Breast epithelium (tissue), 4 donors: ENCODE measurements around the gene ITPR1. TPM values are rescaled to one million over a fixed set of nuclear protein-coding genes. Genes with fewer than 3 reads are reported as not detected.

Experiments used
- DNase-seq, 2 donors: peaks; one replicate each; pipeline ENCODE4 v3.0.0-alpha.2; 2019; ENCODE audit warnings: low spot score in 2 of 2
- H3K27ac ChIP-seq, 2 donors: fragments of 200-600 bp; sonication (generic) in 1 of 2; one replicate each; pipeline ENCODE4 v1.5.1; 2016 to 2019; ENCODE audit warnings: mild to moderate bottlenecking in 1 of 2
- H3K27me3 ChIP-seq, 2 donors: fragments of 200-600 bp; sonication (generic) in 1 of 2; one replicate each; pipeline versions ENCODE4 v1.5.1 to v1.6.0; 2017 to 2019; ENCODE audit warnings: control low read depth in 1 of 2, mild to moderate bottlenecking in 1 of 2
- H3K36me3 ChIP-seq: fragments of 200-600 bp; one replicate; pipeline ENCODE4 v1.5.1; 2019
- H3K4me1 ChIP-seq, 2 donors: fragments of 200-600 bp; sonication (generic); one replicate each; pipeline ENCODE4 v1.5.1; 2016 to 2019; ENCODE audit warnings: control low read depth in 1 of 2
- H3K4me3 ChIP-seq, 3 donors: fragments of 200-600 bp; sonication (generic); 1 replicate in 2 of 3; 2 replicates in 1 of 3; pipeline ENCODE4 v1.5.1; 2016 to 2019; ENCODE audit warnings: mild to moderate bottlenecking in 3 of 3, moderate library complexity in 2 of 3
- H3K9me3 ChIP-seq, 2 donors: fragments of 200-600 bp; sonication (generic) in 1 of 2; one replicate each; pipeline ENCODE4 v1.5.1; 2016 to 2019; ENCODE audit warnings: control low read depth in 1 of 2
- POLR2A ChIP-seq: fragments of 450-650 bp; IDR thresholded peaks from one replicate; pipeline ENCODE4 v1.6.1; 2016; ENCODE audit warnings: antibody characterized with exemption, mild to moderate bottlenecking, moderate library complexity
- POLR2AphosphoS5 ChIP-seq, 3 donors: sonication (generic); formaldehyde crosslinking; IDR thresholded peaks; one replicate each; pipeline ENCODE4 v1.6.1; 2017; ENCODE audit warnings: antibody characterized with exemption in 3 of 3
- intact Hi-C: fragments of 100-400 bp; cut with DNase I; formaldehyde crosslinking; loops from one replicate; pipeline ENCODE4 v1.15.1; 2023; ENCODE audit warnings: low total_unique reads
- total RNA-seq, 3 donors: library from RNA; depleted of rRNA; stranded (reverse); fragments of >200 nt; gene quantifications; one replicate each; pipeline ENCODE4 v1.1.0, GENCODE V29; 2016
- TF ChIP-seq, protein P1 (sequence below), 3 donors: fragments of 450-650 bp; IDR thresholded peaks; one replicate each; pipeline ENCODE4 v1.5.1; 2016 to 2017; ENCODE audit warnings: antibody characterized with exemption in 3 of 3, mild to moderate bottlenecking in 3 of 3, moderate library complexity in 3 of 3

The ITPR1 gene
- total RNA-seq, 3 donors from 2014 or later = 53.8 to 227 (median 174) TPM

GRCh38 chr3:4528819-4529600, 35.9 kb downstream of the ITPR1 start:
- intact Hi-C loops = no loop called here
- H3K4me1 ChIP-seq = peaks cover 5 to 13% of the 10 kb centered on the region in 2 donors
- no peak for DNase-seq
- TF ChIP-seq, protein P1, sequence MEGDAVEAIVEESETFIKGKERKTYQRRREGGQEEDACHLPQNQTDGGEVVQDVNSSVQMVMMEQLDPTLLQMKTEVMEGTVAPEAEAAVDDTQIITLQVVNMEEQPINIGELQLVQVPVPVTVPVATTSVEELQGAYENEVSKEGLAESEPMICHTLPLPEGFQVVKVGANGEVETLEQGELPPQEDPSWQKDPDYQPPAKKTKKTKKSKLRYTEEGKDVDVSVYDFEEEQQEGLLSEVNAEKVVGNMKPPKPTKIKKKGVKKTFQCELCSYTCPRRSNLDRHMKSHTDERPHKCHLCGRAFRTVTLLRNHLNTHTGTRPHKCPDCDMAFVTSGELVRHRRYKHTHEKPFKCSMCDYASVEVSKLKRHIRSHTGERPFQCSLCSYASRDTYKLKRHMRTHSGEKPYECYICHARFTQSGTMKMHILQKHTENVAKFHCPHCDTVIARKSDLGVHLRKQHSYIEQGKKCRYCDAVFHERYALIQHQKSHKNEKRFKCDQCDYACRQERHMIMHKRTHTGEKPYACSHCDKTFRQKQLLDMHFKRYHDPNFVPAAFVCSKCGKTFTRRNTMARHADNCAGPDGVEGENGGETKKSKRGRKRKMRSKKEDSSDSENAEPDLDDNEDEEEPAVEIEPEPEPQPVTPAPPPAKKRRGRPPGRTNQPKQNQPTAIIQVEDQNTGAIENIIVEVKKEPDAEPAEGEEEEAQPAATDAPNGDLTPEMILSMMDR (IDR thresholded peaks at IDR 0.05) = no peak
- TF ChIP-seq POLR2AphosphoS5 (IDR thresholded peaks at IDR 0.05) (no peak), POLR2A (no peak)
- H3K9me3 ChIP-seq = no peaks in the 10 kb centered on the region
- peak overlapping the region in 1 of 2 donors; percentile 40 for H3K27ac ChIP-seq
- no peak overlapping the region for H3K4me3 ChIP-seq
- H3K27me3 ChIP-seq = no peaks in the 10 kb centered on the region
- H3K36me3 ChIP-seq = no peaks in the 10 kb centered on the region

GRCh38 chr3:4529876-4530588, 36.9 kb downstream of the ITPR1 start:
- TF ChIP-seq POLR2AphosphoS5 (IDR thresholded peaks at IDR 0.05) (no peak), POLR2A (no peak)
- TF ChIP-seq, protein P1 (IDR thresholded peaks at IDR 0.05) = no peak
- H3K27ac ChIP-seq = no peak overlapping the region
- intact Hi-C loops = loop anchor here (5.0 kb wide), 1 partner anchor 327 kb away; no protein-coding TSS in a partner anchor
- H3K4me3 ChIP-seq = no peak overlapping the region
- H3K27me3 ChIP-seq = no peaks in the 10 kb centered on the region
- H3K36me3 ChIP-seq = no peaks in the 10 kb centered on the region
- peaks cover 5 to 9% of the 10 kb centered on the region in 2 donors for H3K4me1 ChIP-seq
- no peaks in the 10 kb centered on the region for H3K9me3 ChIP-seq
- no peak for DNase-seq

DNA sequence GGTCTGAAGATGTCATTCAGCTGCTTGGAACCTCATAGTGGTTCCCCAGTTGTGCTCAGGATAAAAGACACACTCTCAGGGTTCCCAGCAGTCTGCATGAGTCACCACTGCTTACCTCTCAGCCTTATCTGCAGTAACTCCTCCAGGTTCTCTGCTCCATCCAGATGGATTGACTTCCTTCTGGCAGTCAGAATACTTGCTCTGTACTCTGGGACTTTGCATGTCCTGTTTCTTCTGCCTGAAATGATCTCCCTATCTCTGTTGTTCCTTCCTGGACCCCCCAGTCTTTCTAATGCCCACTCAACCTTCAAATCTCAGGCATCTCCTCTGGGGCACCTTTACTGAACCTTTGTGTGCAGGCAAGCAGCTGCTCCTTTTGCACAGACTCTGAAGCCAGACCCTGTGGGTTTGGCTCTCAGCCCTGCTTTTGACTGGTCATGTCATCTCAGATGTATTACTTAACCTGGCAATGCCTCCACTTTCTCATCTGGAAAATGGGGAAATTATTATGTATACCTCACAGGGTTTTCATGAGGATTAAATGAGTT, 38.4 kb downstream of the ITPR1 start:
- H3K27ac ChIP-seq = peak overlapping the region in 1 of 2 donors; percentile 21

GRCh38 chr3:4532535-4533112, 39.5 kb downstream of the ITPR1 start:
- TF ChIP-seq, protein P1 (IDR thresholded peaks at IDR 0.05) = no peak
- TF ChIP-seq POLR2A = no peak
- no peak for TF ChIP-seq POLR2AphosphoS5 (IDR thresholded peaks at IDR 0.05)
- intact Hi-C loops = loop anchor here (5.0 kb wide), 1 partner anchor 325 kb away; no protein-coding TSS in a partner anchor
- no peaks in the 10 kb centered on the region for H3K27me3 ChIP-seq
- DNase-seq = no peak
- no peak overlapping the region for H3K4me3 ChIP-seq
- H3K4me1 ChIP-seq = peaks cover 5 to 9% of the 10 kb centered on the region in 2 donors
- H3K36me3 ChIP-seq = no peaks in the 10 kb centered on the region
- peak overlapping the region; percentile 56 to 75 for H3K27ac ChIP-seq
- no peaks in the 10 kb centered on the region for H3K9me3 ChIP-seq

More for the DNA sequence above, 38.4 kb downstream of the ITPR1 start:
- intact Hi-C loops = loop anchor here (5.0 kb wide), 1 partner anchor 326 kb away; no protein-coding TSS in a partner anchor
- TF ChIP-seq, protein P1 (IDR thresholded peaks at IDR 0.05) = no peak
- no peak for TF ChIP-seq POLR2A
- TF ChIP-seq POLR2AphosphoS5 (IDR thresholded peaks at IDR 0.05) = no peak
- peaks cover 5 to 9% of the 10 kb centered on the region in 2 donors for H3K4me1 ChIP-seq
- H3K9me3 ChIP-seq = no peaks in the 10 kb centered on the region
- H3K4me3 ChIP-seq = no peak overlapping the region
- H3K36me3 ChIP-seq = no peaks in the 10 kb centered on the region
- no peak for DNase-seq
- no peaks in the 10 kb centered on the region for H3K27me3 ChIP-seq
